Right ventricle myocardium superior (tissue), 1 donor: ENCODE measurements around the gene B4GALT4. TPM values are rescaled to one million over a fixed set of nuclear protein-coding genes. Genes with fewer than 3 reads are reported as not detected.
"Not testable (repeated sequence)": the region's sequence is repeated elsewhere in the genome, so short reads cannot be mapped to it uniquely, and the experiment has no call there.

ENCODE experiments used
- ATAC-seq: fragments of 200-7000 bp; cut with Tn5 transposase; one replicate; pipeline ENCODE4 v1.9.1; 2020; ENCODE audit warnings: mild to moderate bottlenecking; ENCODE audit not compliant: poor library complexity
- DNase-seq: peaks from one replicate; pipeline ENCODE4 v3.0.0-alpha.2; 2020
- intact Hi-C: fragments of 100-400 bp; cut with DNase I; formaldehyde crosslinking; loops from one replicate; pipeline ENCODE4 v1.11.2; 2022
- long read RNA-seq: library from polyadenylated mRNA; unstranded; transcript quantifications from one replicate; pipeline ENCODE4 v2.0.0, GENCODE V29; 2021
- total RNA-seq: library from RNA; stranded (reverse); fragmentation: NEBNext Ultra II Directional; extraction: Animal tissue kit (Norgen Biotek cat#: 25700); gene quantifications from one replicate; pipeline ENCODE4 v1.2.1, GENCODE V29; 2021
- donor health status: DM: no; HTN: yes; CAD: no; lungs with severe emphysema.

The B4GALT4 gene
- 10.5 TPM for total RNA-seq
- long read RNA-seq, transcript B4GALT4-202 (8 exons, 2,459 nt), result major isoform, 14 of 33 reads
- long read RNA-seq, partial matches to known transcripts, result 1 of 33 reads
- long read RNA-seq, other reads (novel, unspliced or antisense), result 14 of 33 reads

GRCh38 chr3:119240591-119241434 lies at the start of gene B4GALT4:
TSS of gene B4GALT4 (minus strand) at chr3:119240878. CDS start at chr3:119230099, 10,779 bp downstream.
- intact Hi-C loops, result no loop called here
- ATAC-seq (peak; percentile 96), DNase-seq (peak; percentile 93)

- ATAC-seq (no peak), DNase-seq (no peak)
- intact Hi-C loops, result no loop called here
These were observed 48.7 kb upstream of the B4GALT4 start for GRCh38 chr3:119289404-119289770.

GRCh38 chr3:119288669-119289403 lies 48.2 kb upstream of the B4GALT4 start:
- DNase-seq (no peak), ATAC-seq (no peak)
- intact Hi-C loops, result no loop called here

- ATAC-seq (peak; percentile 41), DNase-seq (no peak)
- intact Hi-C loops, result loop anchor here (5.0 to 10.0 kb wide), 2 partner anchors 75 to 398 kb away; partner anchors contain the start of gene COX17
These were observed 39.0 kb upstream of the B4GALT4 start for GRCh38 chr3:119279584-119280243.

- intact Hi-C loops, result loop anchor here (5.0 to 10.0 kb wide), 2 partner anchors 76 to 398 kb away; partner anchors contain the start of gene COX17
- ATAC-seq (peak; percentile 87), DNase-seq (peak; percentile 85)
These were observed 38.5 kb upstream of the B4GALT4 start for GRCh38 chr3:119279101-119279554.

GRCh38 chr3:119276680-119277079 lies 36.0 kb upstream of the B4GALT4 start:
- intact Hi-C loops, result loop anchor here (5.0 to 10.0 kb wide), 2 partner anchors 78 to 401 kb away; partner anchors contain the start of gene COX17
- DNase-seq (no peak), ATAC-seq (no peak)

GRCh38 chr3:119270212-119270611 lies 29.5 kb upstream of the B4GALT4 start:
- ATAC-seq, DNase-seq: not testable (repeated sequence)
- intact Hi-C loops, result loop anchor here (10.0 kb wide), 1 partner anchor 85 kb away; no protein-coding TSS in a partner anchor

GRCh38 chr3:119261055-119261454 lies 20.4 kb upstream of the B4GALT4 start:
- ATAC-seq, result no peak
- DNase-seq, result no peak
- intact Hi-C loops, result no loop called here

- intact Hi-C loops, result no loop called here
- ATAC-seq (no peak), DNase-seq (no peak)
These were observed 19.1 kb upstream of the B4GALT4 start for GRCh38 chr3:119259821-119260220.

- intact Hi-C loops, result no loop called here
- ATAC-seq (peak; percentile 56), DNase-seq (no peak)
These were observed 18.2 kb upstream of the B4GALT4 start for GRCh38 chr3:119258915-119259314.

GRCh38 chr3:119257654-119258410 lies 17.2 kb upstream of the B4GALT4 start:
- ATAC-seq, result peak; percentile 90

GRCh38 chr3:119257111-119257510 lies 16.4 kb upstream of the B4GALT4 start:
- ATAC-seq, result peak; percentile 19

More at GRCh38 chr3:119257654-119258410, 17.2 kb upstream of the B4GALT4 start:
- no peak for DNase-seq
- intact Hi-C loops, result no loop called here

GRCh38 chr3:119255214-119255613 lies 14.5 kb upstream of the B4GALT4 start:
- DNase-seq (no peak), ATAC-seq (no peak)
- intact Hi-C loops, result no loop called here

More at GRCh38 chr3:119257111-119257510, 16.4 kb upstream of the B4GALT4 start:
- DNase-seq, result no peak
- intact Hi-C loops, result no loop called here

GRCh38 chr3:119245778-119246177 lies 5.1 kb upstream of the B4GALT4 start:
- intact Hi-C loops, result no loop called here
- DNase-seq (peak; percentile 78), ATAC-seq (no peak)

GRCh38 chr3:119243712-119244111 lies 3.0 kb upstream of the B4GALT4 start:
- DNase-seq (no peak), ATAC-seq (no peak)
- intact Hi-C loops, result no loop called here

- ATAC-seq, DNase-seq, intact Hi-C loops: not testable (repeated sequence)
These were observed 2.4 kb upstream of the B4GALT4 start for GRCh38 chr3:119243058-119243529.

GRCh38 chr3:119242387-119243057 lies 1.8 kb upstream of the B4GALT4 start:
- intact Hi-C loops, DNase-seq, ATAC-seq: not testable (repeated sequence)
